GM23338 (cell line): ENCODE data around the gene EXOC3. TPM values are rescaled to one million over a fixed set of nuclear protein-coding genes. Genes with fewer than 3 reads are reported as not detected.

ENCODE experiments used
- ATAC-seq: fragments of 200-7000 bp; cut with Tn5 transposase; 3 replicates; pipeline ENCODE4 v1.9.1; 2020
- DNase-seq: peaks from one replicate; pipeline ENCODE4 v3.0.0-alpha.2; 2015; ENCODE audit warnings: low spot score
- H2AFZ ChIP-seq: fragments of 200-600 bp; sonication (generic); 2 replicates; pipeline ENCODE4 v1.8.0; 2016; ENCODE audit warnings: antibody characterized with exemption, mild to moderate bottlenecking, moderate library complexity
- H3F3A ChIP-seq: fragments of 200-600 bp; sonication (generic); replicated peaks from 2 replicates; pipeline ENCODE4 v1.8.0; 2017; ENCODE audit warnings: antibody characterized with exemption, mixed run types, low read depth
- H3K27ac ChIP-seq: fragments of 200-600 bp; sonication (generic); 2 replicates; pipeline ENCODE4 v1.6.1; 2016; ENCODE audit warnings: low read depth
- H3K27me3 ChIP-seq: fragments of 200-600 bp; sonication (generic); 2 replicates; pipeline ENCODE4 v1.8.0; 2016; ENCODE audit warnings: mild to moderate bottlenecking, mixed run types, moderate library complexity; ENCODE audit not compliant: insufficient read depth
- H3K36me3 ChIP-seq: fragments of 200-600 bp; sonication (generic); 2 replicates; pipeline ENCODE4 v1.8.0; 2016; ENCODE audit warnings: mild to moderate bottlenecking; ENCODE audit not compliant: insufficient read depth
- H3K4me1 ChIP-seq: fragments of 200-600 bp; sonication (generic); 2 replicates; pipeline ENCODE4 v1.8.0; 2016; ENCODE audit warnings: mild to moderate bottlenecking, moderate library complexity; ENCODE audit not compliant: insufficient read depth
- H3K4me2 ChIP-seq: fragments of 200-600 bp; sonication (generic); 2 replicates; pipeline ENCODE4 v1.7.1; 2017; ENCODE audit warnings: mixed run types
- H3K4me3 ChIP-seq: fragments of 200-600 bp; sonication (generic); 2 replicates; pipeline ENCODE4 v1.6.1; 2016; ENCODE audit warnings: mixed run types
- H3K79me2 ChIP-seq: fragments of 200-600 bp; sonication (generic); replicated peaks from 2 replicates; pipeline ENCODE4 v1.8.0; 2017; ENCODE audit warnings: mild to moderate bottlenecking; ENCODE audit not compliant: insufficient read depth
- H3K9me2 ChIP-seq: fragments of 200-600 bp; sonication (generic); 2 replicates; pipeline ENCODE4 v1.8.0; 2017; ENCODE audit not compliant: insufficient read depth
- H4K20me1 ChIP-seq: fragments of 200-600 bp; sonication (generic); replicated peaks from 2 replicates; pipeline ENCODE4 v1.8.0; 2017; ENCODE audit warnings: mild to moderate bottlenecking; ENCODE audit not compliant: insufficient read depth
- H3K27ac Mint-ChIP-seq: 2 replicates; pipeline ENCODE4 v1.8.0; 2020; ENCODE audit warnings: inconsistent platforms, mild to moderate bottlenecking, moderate library complexity, mixed read lengths
- H3K27me3 Mint-ChIP-seq: 3 replicates; pipeline ENCODE4 v1.8.0; 2022; ENCODE audit warnings: low read depth, mild to moderate bottlenecking, moderate library complexity, mixed read lengths, inconsistent platforms; ENCODE audit not compliant: insufficient read depth, poor library complexity
- H3K36me3 Mint-ChIP-seq: 3 replicates; pipeline ENCODE4 v1.8.0; 2021; ENCODE audit warnings: low read depth, mild to moderate bottlenecking, inconsistent platforms, moderate library complexity, mixed read lengths
- H3K4me1 Mint-ChIP-seq: 3 replicates; pipeline ENCODE4 v1.8.0; 2020; ENCODE audit warnings: mild to moderate bottlenecking, inconsistent platforms, mixed read lengths
- H3K4me3 Mint-ChIP-seq: 3 replicates; pipeline ENCODE4 v1.8.0; 2021; ENCODE audit warnings: moderate library complexity, mild to moderate bottlenecking, inconsistent platforms, mixed read lengths
- H3K9me3 Mint-ChIP-seq: 3 replicates; pipeline ENCODE4 v1.8.0; 2020; ENCODE audit warnings: moderate library complexity, mild to moderate bottlenecking, inconsistent platforms, mixed read lengths
- CREB1 ChIP-seq: fragments of 250-450 bp; sonication (Bioruptor Pico); IDR thresholded peaks from 2 replicates; pipeline ENCODE4 v1.5.0; 2020; ENCODE audit warnings: low read depth, mild to moderate bottlenecking, moderate library complexity
- EZH2 ChIP-seq: fragments of 200-600 bp; sonication (generic); IDR thresholded peaks from one replicate; pipeline ENCODE4 v1.8.0; 2017; ENCODE audit warnings: antibody characterized with exemption, mild to moderate bottlenecking, low read depth; ENCODE audit not compliant: unreplicated experiment
- EZH2phosphoT487 ChIP-seq: fragments of 200-600 bp; sonication (generic); IDR thresholded peaks from one replicate; pipeline ENCODE4 v1.8.1; 2018; ENCODE audit warnings: antibody characterized with exemption; ENCODE audit not compliant: unreplicated experiment
- JUNB ChIP-seq: IDR thresholded peaks from one replicate; pipeline ENCODE4 v1.6.1; 2016; ENCODE audit warnings: antibody characterized with exemption; ENCODE audit not compliant: unreplicated experiment
- NANOG ChIP-seq: IDR thresholded peaks from 2 replicates; pipeline ENCODE4 v1.6.1; 2016; ENCODE audit warnings: antibody characterized with exemption, borderline replicate concordance
- POLR2AphosphoS5 ChIP-seq: IDR thresholded peaks from 2 replicates; pipeline ENCODE4 v1.6.1; 2016; ENCODE audit warnings: antibody characterized with exemption, low read depth
- STAT1 ChIP-seq: IDR thresholded peaks from one replicate; pipeline ENCODE4 v1.6.1; 2016; ENCODE audit warnings: antibody characterized with exemption; ENCODE audit not compliant: unreplicated experiment
- ZNF114 ChIP-seq: fragments of 250-450 bp; sonication (Bioruptor Pico); IDR thresholded peaks from 2 replicates; pipeline ENCODE4 v1.5.0; 2020; ENCODE audit warnings: mild to moderate bottlenecking, moderate library complexity
- ZNF331 ChIP-seq: fragments of 250-450 bp; sonication (Bioruptor Pico); IDR thresholded peaks from 2 replicates; pipeline ENCODE4 v1.5.0; 2020; ENCODE audit warnings: low read depth, mild to moderate bottlenecking, moderate library complexity
- polyA plus RNA-seq: library from polyadenylated mRNA; unstranded; fragments of >200 nt; fragmentation: Nextera tagmentation; extraction: Ambion mirVana; gene quantifications from 2 replicates; pipeline ENCODE4 v1.2.1, GENCODE V29; 2016
- total RNA-seq: library from RNA; depleted of rRNA; stranded (reverse); fragments of >200 nt; shearing (Covaris generic); gene quantifications from 2 replicates; pipeline ENCODE4 v1.2.3, GENCODE V29; 2014
- TF ChIP-seq, protein P1 (sequence below): IDR thresholded peaks from one replicate; pipeline ENCODE4 v1.6.1; 2018; ENCODE audit warnings: antibody characterized with exemption; ENCODE audit not compliant: unreplicated experiment
- TF ChIP-seq, protein P2 (sequence below), 2 experiments: fragments of 200-600 bp in 1 of 2; sonication (generic) in 1 of 2; conservative IDR thresholded peaks; 2 replicates each; pipeline versions ENCODE4 v1.5.1 to v1.6.1; 2016 to 2017; ENCODE audit warnings: antibody characterized with exemption in 2 of 2, low read depth in 2 of 2, mild to moderate bottlenecking in 2 of 2, moderate library complexity in 1 of 2
- TF ChIP-seq, protein P3 (sequence below): fragments of 250-450 bp; sonication (Bioruptor Pico); IDR thresholded peaks from 2 replicates; pipeline ENCODE4 v1.5.0; 2020; ENCODE audit warnings: mild to moderate bottlenecking, moderate library complexity
- TF ChIP-seq, protein P4 (sequence below): IDR thresholded peaks from 2 replicates; pipeline ENCODE4 v1.6.1; 2016; ENCODE audit warnings: antibody characterized with exemption

The EXOC3 gene
- total and polyA plus RNA-seq, 2 experiments from 2014 or later: 13.4 to 31.6 TPM

DNA sequence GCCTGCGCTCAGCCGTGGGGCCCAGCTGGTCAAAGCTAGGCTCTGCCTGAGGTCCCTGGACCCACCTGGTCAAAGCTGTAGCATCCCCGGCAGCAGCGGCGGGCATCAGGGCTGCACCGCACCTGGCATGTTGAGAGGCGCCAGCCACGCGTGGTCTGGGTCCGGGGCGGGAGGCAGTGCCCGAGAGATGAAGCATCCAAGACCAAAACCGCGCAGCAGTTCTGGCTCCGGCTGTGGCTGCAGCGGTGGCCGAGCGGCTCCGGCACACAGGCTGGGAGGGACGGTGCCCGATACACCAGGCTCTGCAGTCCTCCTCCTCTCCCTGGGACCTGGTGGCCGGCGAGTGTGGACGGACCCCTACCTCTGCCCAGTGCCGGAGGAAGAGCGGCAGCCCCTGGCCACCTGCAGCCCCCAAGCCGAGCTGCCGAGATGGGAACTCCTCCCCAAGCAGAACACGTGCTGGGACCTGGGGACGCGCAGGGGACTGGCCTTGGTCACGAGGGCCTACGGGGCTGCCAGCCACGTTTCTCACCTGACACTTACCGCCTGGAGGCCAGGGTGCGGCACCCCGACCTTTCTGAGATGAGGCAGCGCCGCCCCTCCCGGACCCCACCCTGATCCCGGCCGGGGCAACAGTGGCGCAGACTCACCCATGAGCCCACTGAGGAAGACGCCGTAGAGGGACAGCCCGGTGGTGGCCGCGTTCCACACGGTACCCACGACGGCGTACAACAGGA lies 48.3 kb downstream of the EXOC3 start:
- Histone ChIP-seq H3K27ac (no peak overlapping the region), H3K9me2 (no peaks in the 10 kb centered on the region), H3K4me3 (no peak overlapping the region), H4K20me1 (no peaks in the 10 kb centered on the region), H3K4me2 (no peak overlapping the region), H3K4me1 (no peaks in the 10 kb centered on the region; the same call in 1 of the 2 replicates), H3K36me3 (no peaks in the 10 kb centered on the region), H3K79me2 (no peaks in the 10 kb centered on the region), H3K27me3 (peaks cover 12% of the 10 kb centered on the region), H3F3A (no peaks in the 10 kb centered on the region), H2AFZ (no peak overlapping the region)
- H3K4me3 Mint-ChIP-seq: peak overlapping the region; percentile 31; the same call in 1 of the 3 replicates
- H3K27me3 Mint-ChIP-seq: peaks cover 60% of the 10 kb centered on the region
- H3K4me1 Mint-ChIP-seq: peaks cover 11% of the 10 kb centered on the region
- H3K9me3 Mint-ChIP-seq: 0 out of 3 replicates have a peak, but pooled peaks cover 4% of the 10 kb centered on the region
- ATAC-seq (peak; percentile 7; the same call in 2 of the 3 replicates), DNase-seq (no peak)
- no peaks in the 10 kb centered on the region; the same call in 2 of the 3 replicates for H3K36me3 Mint-ChIP-seq
- TF ChIP-seq, protein P1, sequence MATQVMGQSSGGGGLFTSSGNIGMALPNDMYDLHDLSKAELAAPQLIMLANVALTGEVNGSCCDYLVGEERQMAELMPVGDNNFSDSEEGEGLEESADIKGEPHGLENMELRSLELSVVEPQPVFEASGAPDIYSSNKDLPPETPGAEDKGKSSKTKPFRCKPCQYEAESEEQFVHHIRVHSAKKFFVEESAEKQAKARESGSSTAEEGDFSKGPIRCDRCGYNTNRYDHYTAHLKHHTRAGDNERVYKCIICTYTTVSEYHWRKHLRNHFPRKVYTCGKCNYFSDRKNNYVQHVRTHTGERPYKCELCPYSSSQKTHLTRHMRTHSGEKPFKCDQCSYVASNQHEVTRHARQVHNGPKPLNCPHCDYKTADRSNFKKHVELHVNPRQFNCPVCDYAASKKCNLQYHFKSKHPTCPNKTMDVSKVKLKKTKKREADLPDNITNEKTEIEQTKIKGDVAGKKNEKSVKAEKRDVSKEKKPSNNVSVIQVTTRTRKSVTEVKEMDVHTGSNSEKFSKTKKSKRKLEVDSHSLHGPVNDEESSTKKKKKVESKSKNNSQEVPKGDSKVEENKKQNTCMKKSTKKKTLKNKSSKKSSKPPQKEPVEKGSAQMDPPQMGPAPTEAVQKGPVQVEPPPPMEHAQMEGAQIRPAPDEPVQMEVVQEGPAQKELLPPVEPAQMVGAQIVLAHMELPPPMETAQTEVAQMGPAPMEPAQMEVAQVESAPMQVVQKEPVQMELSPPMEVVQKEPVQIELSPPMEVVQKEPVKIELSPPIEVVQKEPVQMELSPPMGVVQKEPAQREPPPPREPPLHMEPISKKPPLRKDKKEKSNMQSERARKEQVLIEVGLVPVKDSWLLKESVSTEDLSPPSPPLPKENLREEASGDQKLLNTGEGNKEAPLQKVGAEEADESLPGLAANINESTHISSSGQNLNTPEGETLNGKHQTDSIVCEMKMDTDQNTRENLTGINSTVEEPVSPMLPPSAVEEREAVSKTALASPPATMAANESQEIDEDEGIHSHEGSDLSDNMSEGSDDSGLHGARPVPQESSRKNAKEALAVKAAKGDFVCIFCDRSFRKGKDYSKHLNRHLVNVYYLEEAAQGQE: no peak
- TF ChIP-seq NANOG (no peak), JUNB (no peak), EZH2phosphoT487 (no peak), STAT1 (no peak), ZNF331 (CRISPR knock-in tag) (no peak), EZH2 (no peak), CREB1 (CRISPR knock-in tag) (no peak), ZNF114 (CRISPR knock-in tag) (no peak), POLR2AphosphoS5 (no peak)
- TF ChIP-seq, protein P2, sequence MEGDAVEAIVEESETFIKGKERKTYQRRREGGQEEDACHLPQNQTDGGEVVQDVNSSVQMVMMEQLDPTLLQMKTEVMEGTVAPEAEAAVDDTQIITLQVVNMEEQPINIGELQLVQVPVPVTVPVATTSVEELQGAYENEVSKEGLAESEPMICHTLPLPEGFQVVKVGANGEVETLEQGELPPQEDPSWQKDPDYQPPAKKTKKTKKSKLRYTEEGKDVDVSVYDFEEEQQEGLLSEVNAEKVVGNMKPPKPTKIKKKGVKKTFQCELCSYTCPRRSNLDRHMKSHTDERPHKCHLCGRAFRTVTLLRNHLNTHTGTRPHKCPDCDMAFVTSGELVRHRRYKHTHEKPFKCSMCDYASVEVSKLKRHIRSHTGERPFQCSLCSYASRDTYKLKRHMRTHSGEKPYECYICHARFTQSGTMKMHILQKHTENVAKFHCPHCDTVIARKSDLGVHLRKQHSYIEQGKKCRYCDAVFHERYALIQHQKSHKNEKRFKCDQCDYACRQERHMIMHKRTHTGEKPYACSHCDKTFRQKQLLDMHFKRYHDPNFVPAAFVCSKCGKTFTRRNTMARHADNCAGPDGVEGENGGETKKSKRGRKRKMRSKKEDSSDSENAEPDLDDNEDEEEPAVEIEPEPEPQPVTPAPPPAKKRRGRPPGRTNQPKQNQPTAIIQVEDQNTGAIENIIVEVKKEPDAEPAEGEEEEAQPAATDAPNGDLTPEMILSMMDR (conservative IDR thresholded peaks at IDR 0.05; ENCODE audit: low read depth in 2 of 2): no peak
- TF ChIP-seq, protein P3, sequence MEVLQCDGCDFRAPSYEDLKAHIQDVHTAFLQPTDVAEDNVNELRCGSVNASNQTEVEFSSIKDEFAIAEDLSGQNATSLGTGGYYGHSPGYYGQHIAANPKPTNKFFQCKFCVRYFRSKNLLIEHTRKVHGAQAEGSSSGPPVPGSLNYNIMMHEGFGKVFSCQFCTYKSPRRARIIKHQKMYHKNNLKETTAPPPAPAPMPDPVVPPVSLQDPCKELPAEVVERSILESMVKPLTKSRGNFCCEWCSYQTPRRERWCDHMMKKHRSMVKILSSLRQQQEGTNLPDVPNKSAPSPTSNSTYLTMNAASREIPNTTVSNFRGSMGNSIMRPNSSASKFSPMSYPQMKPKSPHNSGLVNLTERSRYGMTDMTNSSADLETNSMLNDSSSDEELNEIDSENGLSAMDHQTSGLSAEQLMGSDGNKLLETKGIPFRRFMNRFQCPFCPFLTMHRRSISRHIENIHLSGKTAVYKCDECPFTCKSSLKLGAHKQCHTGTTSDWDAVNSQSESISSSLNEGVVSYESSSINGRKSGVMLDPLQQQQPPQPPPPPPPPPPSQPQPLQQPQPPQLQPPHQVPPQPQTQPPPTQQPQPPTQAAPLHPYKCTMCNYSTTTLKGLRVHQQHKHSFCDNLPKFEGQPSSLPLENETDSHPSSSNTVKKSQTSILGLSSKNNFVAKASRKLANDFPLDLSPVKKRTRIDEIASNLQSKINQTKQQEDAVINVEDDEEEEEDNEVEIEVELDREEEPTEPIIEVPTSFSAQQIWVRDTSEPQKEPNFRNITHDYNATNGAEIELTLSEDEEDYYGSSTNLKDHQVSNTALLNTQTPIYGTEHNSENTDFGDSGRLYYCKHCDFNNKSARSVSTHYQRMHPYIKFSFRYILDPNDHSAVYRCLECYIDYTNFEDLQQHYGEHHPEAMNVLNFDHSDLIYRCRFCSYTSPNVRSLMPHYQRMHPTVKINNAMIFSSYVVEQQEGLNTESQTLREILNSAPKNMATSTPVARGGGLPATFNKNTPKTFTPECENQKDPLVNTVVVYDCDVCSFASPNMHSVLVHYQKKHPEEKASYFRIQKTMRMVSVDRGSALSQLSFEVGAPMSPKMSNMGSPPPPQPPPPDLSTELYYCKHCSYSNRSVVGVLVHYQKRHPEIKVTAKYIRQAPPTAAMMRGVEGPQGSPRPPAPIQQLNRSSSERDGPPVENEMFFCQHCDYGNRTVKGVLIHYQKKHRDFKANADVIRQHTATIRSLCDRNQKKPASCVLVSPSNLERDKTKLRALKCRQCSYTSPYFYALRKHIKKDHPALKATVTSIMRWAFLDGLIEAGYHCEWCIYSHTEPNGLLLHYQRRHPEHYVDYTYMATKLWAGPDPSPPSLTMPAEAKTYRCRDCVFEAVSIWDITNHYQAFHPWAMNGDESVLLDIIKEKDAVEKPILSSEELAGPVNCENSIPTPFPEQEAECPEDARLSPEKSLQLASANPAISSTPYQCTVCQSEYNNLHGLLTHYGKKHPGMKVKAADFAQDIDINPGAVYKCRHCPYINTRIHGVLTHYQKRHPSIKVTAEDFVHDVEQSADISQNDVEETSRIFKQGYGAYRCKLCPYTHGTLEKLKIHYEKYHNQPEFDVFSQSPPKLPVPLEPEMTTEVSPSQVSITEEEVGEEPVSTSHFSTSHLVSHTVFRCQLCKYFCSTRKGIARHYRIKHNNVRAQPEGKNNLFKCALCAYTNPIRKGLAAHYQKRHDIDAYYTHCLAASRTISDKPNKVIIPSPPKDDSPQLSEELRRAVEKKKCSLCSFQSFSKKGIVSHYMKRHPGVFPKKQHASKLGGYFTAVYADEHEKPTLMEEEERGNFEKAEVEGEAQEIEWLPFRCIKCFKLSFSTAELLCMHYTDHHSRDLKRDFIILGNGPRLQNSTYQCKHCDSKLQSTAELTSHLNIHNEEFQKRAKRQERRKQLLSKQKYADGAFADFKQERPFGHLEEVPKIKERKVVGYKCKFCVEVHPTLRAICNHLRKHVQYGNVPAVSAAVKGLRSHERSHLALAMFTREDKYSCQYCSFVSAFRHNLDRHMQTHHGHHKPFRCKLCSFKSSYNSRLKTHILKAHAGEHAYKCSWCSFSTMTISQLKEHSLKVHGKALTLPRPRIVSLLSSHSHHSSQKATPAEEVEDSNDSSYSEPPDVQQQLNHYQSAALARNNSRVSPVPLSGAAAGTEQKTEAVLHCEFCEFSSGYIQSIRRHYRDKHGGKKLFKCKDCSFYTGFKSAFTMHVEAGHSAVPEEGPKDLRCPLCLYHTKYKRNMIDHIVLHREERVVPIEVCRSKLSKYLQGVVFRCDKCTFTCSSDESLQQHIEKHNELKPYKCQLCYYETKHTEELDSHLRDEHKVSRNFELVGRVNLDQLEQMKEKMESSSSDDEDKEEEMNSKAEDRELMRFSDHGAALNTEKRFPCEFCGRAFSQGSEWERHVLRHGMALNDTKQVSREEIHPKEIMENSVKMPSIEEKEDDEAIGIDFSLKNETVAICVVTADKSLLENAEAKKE (CRISPR knock-in tag): no peak
- TF ChIP-seq, protein P4, sequence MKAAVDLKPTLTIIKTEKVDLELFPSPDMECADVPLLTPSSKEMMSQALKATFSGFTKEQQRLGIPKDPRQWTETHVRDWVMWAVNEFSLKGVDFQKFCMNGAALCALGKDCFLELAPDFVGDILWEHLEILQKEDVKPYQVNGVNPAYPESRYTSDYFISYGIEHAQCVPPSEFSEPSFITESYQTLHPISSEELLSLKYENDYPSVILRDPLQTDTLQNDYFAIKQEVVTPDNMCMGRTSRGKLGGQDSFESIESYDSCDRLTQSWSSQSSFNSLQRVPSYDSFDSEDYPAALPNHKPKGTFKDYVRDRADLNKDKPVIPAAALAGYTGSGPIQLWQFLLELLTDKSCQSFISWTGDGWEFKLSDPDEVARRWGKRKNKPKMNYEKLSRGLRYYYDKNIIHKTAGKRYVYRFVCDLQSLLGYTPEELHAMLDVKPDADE: no peak
- no peak overlapping the region for H3K27ac Mint-ChIP-seq
